ENCODE measurements around the gene SNRNP25. TPM values are rescaled to one million over a fixed set of nuclear protein-coding genes. Genes with fewer than 3 reads are reported as not detected.

The SNRNP25 gene
- total and polyA plus RNA-seq, 9 of the 15 experiments (the other 6 are each of a cell fraction or from before 2014, with no cell fraction given): 59.0 to 176 (median 108) TPM

DNA sequence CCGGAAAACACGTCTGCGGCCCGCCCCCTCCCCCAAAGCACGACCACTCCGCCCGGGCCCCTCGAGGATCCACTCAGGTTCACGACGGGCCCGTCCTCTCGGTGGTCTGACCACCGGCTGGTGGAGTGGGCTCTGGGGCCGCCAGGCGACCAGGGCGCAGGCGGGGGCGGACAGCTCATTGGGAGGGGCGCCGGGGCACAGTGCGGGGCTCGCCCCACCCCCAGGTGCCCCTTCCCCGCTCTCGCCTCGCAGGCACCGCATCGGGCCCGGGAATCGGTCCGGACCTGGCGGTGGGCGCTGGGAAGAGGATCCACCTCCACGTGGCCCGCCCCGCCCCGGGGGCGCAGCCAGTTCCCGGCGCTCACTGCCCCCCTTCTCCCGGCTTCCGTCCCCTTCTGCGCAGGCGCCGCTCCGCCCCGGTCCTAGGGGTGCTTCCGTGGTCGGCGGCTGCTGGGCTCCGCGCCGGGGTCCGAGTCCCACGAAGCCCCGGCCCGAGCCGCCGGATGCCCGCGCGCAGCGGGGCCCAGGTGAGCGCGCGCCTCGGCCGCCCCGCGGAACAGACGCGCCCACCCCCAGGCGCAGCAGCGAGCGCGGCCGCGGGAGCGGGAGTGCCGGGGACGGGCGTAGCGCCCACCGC, 24.3 kb downstream of the SNRNP25 start, which contains the start of gene MPG (continued):
- TF ChIP-seq, protein P1, sequence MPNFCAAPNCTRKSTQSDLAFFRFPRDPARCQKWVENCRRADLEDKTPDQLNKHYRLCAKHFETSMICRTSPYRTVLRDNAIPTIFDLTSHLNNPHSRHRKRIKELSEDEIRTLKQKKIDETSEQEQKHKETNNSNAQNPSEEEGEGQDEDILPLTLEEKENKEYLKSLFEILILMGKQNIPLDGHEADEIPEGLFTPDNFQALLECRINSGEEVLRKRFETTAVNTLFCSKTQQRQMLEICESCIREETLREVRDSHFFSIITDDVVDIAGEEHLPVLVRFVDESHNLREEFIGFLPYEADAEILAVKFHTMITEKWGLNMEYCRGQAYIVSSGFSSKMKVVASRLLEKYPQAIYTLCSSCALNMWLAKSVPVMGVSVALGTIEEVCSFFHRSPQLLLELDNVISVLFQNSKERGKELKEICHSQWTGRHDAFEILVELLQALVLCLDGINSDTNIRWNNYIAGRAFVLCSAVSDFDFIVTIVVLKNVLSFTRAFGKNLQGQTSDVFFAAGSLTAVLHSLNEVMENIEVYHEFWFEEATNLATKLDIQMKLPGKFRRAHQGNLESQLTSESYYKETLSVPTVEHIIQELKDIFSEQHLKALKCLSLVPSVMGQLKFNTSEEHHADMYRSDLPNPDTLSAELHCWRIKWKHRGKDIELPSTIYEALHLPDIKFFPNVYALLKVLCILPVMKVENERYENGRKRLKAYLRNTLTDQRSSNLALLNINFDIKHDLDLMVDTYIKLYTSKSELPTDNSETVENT (CRISPR knock-in tag; IDR thresholded peaks at IDR 0.05): no peak
- TF ChIP-seq AFF1 (IDR thresholded peaks at IDR 0.05; ENCODE audit: low read depth in 1 of 2, partially characterized antibody in 2 of 2) (no peak), REST (IDR thresholded peaks at IDR 0.05; ENCODE audit: borderline replicate concordance) (peak; percentile 36), REST (CRISPR knock-in tag; IDR thresholded peaks at IDR 0.05; ENCODE audit: low read depth) (no peak; the same call in 1 of the 2 replicates), ZFPM2 (CRISPR knock-in tag; IDR thresholded peaks at IDR 0.05) (no peak), TEAD2 (tag; IDR thresholded peaks at IDR 0.05) (no peak), XRCC4 (IDR thresholded peaks at IDR 0.05; ENCODE audit: extremely low read depth, insufficient read depth, insufficient read length) (no peak), STAT5A (IDR thresholded peaks at IDR 0.05; ENCODE audit: borderline replicate concordance, low read length) (no peak), TAF1 (IDR thresholded peaks at IDR 0.05; ENCODE audit: control insufficient read depth, extremely low read depth, insufficient read depth, low read length, severe bottlenecking) (peak; percentile 56), SMAD1 (IDR thresholded peaks at IDR 0.05; ENCODE audit: low read depth, low read length, partially characterized antibody) (no peak), RBM15 (IDR thresholded peaks at IDR 0.05; ENCODE audit: insufficient read depth, low read length) (no peak), RBM39 (optimal IDR thresholded peaks at IDR 0.05; ENCODE audit: low read depth, low read length) (no peak), BCL6 (CRISPR knock-in tag; IDR thresholded peaks at IDR 0.05) (no peak), ZZZ3 (IDR thresholded peaks at IDR 0.05) (no peak)
